Panc1 (cell line): Measurements from ENCODE around the gene PLCH1. TPM values are rescaled to one million over a fixed set of nuclear protein-coding genes. Genes with fewer than 3 reads are reported as not detected.

Experiments used
- ATAC-seq: fragments of 200-7000 bp; cut with Tn5 transposase; 2 replicates; pipeline ENCODE4 v1.9.1; 2020; ENCODE audit warnings: mild to moderate bottlenecking, moderate library complexity
- BruUV-seq: library from RNA; stranded (reverse); fragments of 400-500 nt; replicated peaks from 2 replicates; lab custom pipeline; 2021; lab: Mats Ljungman, UMichigan
- CTCF ChIA-PET: fragments of 300-600 bp; sonication (Branson Sonifier 250); formaldehyde crosslinking; loops from one replicate; lab custom pipeline; 2022; ENCODE audit warnings: antibody characterized with exemption; lab: Charles Lee
- POLR2A ChIA-PET: fragments of 300-600 bp; sonication (Branson Sonifier 250); formaldehyde crosslinking; loops from one replicate; lab custom pipeline; 2022; ENCODE audit warnings: antibody characterized with exemption; lab: Charles Lee
- DNase-seq: peaks from one replicate; pipeline ENCODE4 v3.0.0-alpha.2; 2010; ENCODE audit warnings: low read depth, low spot score
- H3K27ac ChIP-seq: 2 replicates; pipeline ENCODE4 v1.5.1; 2011; ENCODE audit warnings: mild to moderate bottlenecking, low read length, inconsistent platforms
- H3K27me3 ChIP-seq: fragments of 200-500 bp; sonication (Bioruptor generic); 2 replicates; pipeline ENCODE4 v1.6.0; 2014; ENCODE audit warnings: low read length, inconsistent platforms; ENCODE audit not compliant: control insufficient read depth, insufficient read depth
- H3K36me3 ChIP-seq: fragments of 200-500 bp; sonication (Bioruptor generic); 2 replicates; pipeline ENCODE4 v1.5.1; 2014; ENCODE audit warnings: inconsistent platforms, mild to moderate bottlenecking, low read length, moderate library complexity; ENCODE audit not compliant: control insufficient read depth, insufficient read depth
- H3K4me1 ChIP-seq: 2 replicates; pipeline ENCODE4 v1.5.1; 2011; ENCODE audit warnings: inconsistent platforms, mild to moderate bottlenecking, low read length, moderate library complexity; ENCODE audit not compliant: control insufficient read depth, insufficient read depth
- H3K4me3 ChIP-seq, 2 experiments: 2 replicates each; pipeline ENCODE4 v1.5.1; 2011 to 2012; ENCODE audit warnings: low read depth in 2 of 2, low read length in 2 of 2, mild to moderate bottlenecking in 2 of 2, inconsistent platforms in 1 of 2, moderate library complexity in 1 of 2
- H3K9me3 ChIP-seq: fragments of 200-500 bp; sonication (Bioruptor generic); 2 replicates; pipeline ENCODE4 v1.5.1; 2014; ENCODE audit warnings: low read depth, mild to moderate bottlenecking, inconsistent platforms, low read length, moderate library complexity; ENCODE audit not compliant: control insufficient read depth, insufficient read depth
- CTCF ChIP-seq: fragments of 450-650 bp; IDR thresholded peaks from 2 replicates; pipeline ENCODE4 v1.5.1; 2017; ENCODE audit warnings: mild to moderate bottlenecking
- POLR2AphosphoS5 ChIP-seq: IDR thresholded peaks from 2 replicates; pipeline ENCODE4 v1.6.1; 2012; ENCODE audit warnings: mild to moderate bottlenecking, low read depth, low read length, moderate library complexity
- REST ChIP-seq, 2 experiments: IDR thresholded peaks; 2 replicates each; pipeline ENCODE4 v1.6.1; 2011 to 2012; ENCODE audit warnings: low read depth in 2 of 2, control low read depth in 1 of 2, low read length in 1 of 2, mild to moderate bottlenecking in 1 of 2, moderate library complexity in 1 of 2; ENCODE audit not compliant: insufficient read depth in 1 of 2
- SIN3A ChIP-seq: IDR thresholded peaks from 2 replicates; pipeline ENCODE4 v1.6.1; 2012; ENCODE audit warnings: low read depth, mild to moderate bottlenecking, low read length, moderate library complexity, borderline replicate concordance; ENCODE audit not compliant: insufficient read depth
- TCF7L2 ChIP-seq: IDR thresholded peaks from 2 replicates; pipeline ENCODE4 v1.6.1; 2011; ENCODE audit warnings: mild to moderate bottlenecking, low read depth, low read length, inconsistent platforms
- in situ Hi-C: cut with HindIII; loops from 2 replicates; pipeline ENCODE4 v1.10.0; 2016; ENCODE audit warnings: low sequenced_read_pairs, low pct_unique_long_range_greater_than_20kb
- intact Hi-C: fragments of 100-400 bp; cut with micrococcal nuclease; formaldehyde crosslinking; loops from one replicate; pipeline ENCODE4 v1.10.0; 2022; ENCODE audit not compliant: unreplicated experiment
- total RNA-seq: library from RNA; stranded (reverse); gene quantifications from one replicate; pipeline ENCODE4 v1.2.1, GENCODE V29; 2021; ENCODE audit not compliant: unreplicated experiment

The PLCH1 gene
- total RNA-seq, 1 experiment from 2014 or later = 0.03 TPM

- H3K4me1 ChIP-seq = no peaks in the 10 kb centered on the region
- BruUV-seq = no TSS peak
- POLR2A ChIA-PET = no interaction called here
- H3K4me3 ChIP-seq = no peak overlapping the region
- in situ Hi-C loops (no loop called here), intact Hi-C loops (no loop called here)
- ATAC-seq = no peak
- H3K36me3 ChIP-seq = no peaks in the 10 kb centered on the region
- no peaks in the 10 kb centered on the region; the same call in 1 of the 2 replicates for H3K27me3 ChIP-seq
- no peak for DNase-seq
- no peak overlapping the region for H3K27ac ChIP-seq
- CTCF ChIA-PET = no interaction called here
- no peak for TF ChIP-seq POLR2AphosphoS5
- TF ChIP-seq CTCF = no peak
- TF ChIP-seq SIN3A = no peak
- TF ChIP-seq TCF7L2 = no peak
- TF ChIP-seq REST (IDR thresholded peaks at IDR 0.05; ENCODE audit: insufficient read depth in 1 of 2, low read depth in 2 of 2, low read length in 1 of 2) = no peak
- no peaks in the 10 kb centered on the region for H3K9me3 ChIP-seq
These were observed 98.2 kb downstream of the PLCH1 start for GRCh38 chr3:155646669-155647068.

GRCh38 chr3:155646128-155646527 lies 98.7 kb downstream of the PLCH1 start:
- BruUV-seq = no TSS peak
- DNase-seq = no peak
- no peaks in the 10 kb centered on the region for H3K4me1 ChIP-seq
- CTCF ChIA-PET = no interaction called here
- TF ChIP-seq TCF7L2 (no peak), CTCF (no peak), REST (IDR thresholded peaks at IDR 0.05; ENCODE audit: insufficient read depth in 1 of 2, low read depth in 2 of 2, low read length in 1 of 2) (no peak), SIN3A (no peak)
- intact Hi-C loops = no loop called here
- no peak overlapping the region for H3K4me3 ChIP-seq
- no peaks in the 10 kb centered on the region; the same call in 1 of the 2 replicates for H3K27me3 ChIP-seq
- POLR2A ChIA-PET = no interaction called here
- H3K36me3 ChIP-seq = no peaks in the 10 kb centered on the region
- H3K27ac ChIP-seq = no peak overlapping the region
- in situ Hi-C loops = no loop called here
- no peaks in the 10 kb centered on the region for H3K9me3 ChIP-seq
- ATAC-seq = no peak
